ENCODE measurements around the gene DNAJC18.
"Not testable (repeated sequence)": the region's sequence is repeated elsewhere in the genome, so short reads cannot be mapped to it uniquely, and the experiment has no call there.

The DNAJC18 gene

DNA sequence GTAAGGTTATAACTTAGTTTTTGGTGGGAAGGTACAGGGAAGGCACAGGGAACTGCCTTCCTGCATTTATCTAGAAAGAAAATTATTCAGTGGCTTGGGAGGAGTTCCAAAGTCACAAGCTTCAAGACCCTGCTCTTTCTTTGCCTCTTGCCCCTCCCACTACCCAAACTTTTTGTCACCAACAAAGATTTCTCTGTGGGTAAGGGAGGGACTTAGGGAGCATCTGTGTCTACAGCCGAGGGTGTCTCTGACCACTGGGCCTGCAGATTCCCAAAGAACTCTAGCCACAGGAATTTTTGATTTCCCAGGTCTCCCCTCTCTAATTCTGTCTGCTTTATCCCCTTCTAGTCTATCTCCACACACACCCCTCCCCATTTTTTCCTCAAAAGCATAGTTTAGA is 21.1 kb upstream of the DNAJC18 start:
- DNase-seq = no peak

DNA sequence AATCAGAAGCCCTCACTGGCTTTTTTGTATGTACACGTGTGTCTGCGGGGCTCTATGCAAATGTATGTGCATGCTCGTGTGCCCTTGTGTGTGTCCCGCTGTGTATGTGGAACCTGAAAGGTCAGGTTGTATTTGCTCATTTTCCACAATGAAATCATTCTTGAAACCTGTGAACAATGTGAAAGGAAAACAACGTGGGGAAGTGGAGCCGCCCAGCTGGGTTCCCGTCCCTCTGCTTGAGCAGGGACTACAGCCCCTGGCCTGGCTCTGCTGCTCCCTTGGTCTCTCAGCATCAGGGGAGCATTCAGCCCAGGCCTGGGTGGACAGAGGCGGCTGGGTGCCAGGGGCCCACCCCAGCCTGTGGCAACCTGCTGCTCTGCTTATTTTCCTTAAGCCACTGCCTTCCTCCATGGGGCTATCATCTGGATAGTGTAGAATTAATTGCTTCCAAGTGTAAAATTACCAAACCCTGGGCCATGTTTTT is 20.2 kb upstream of the DNAJC18 start:
- peak; percentile 42 for DNase-seq

DNA sequence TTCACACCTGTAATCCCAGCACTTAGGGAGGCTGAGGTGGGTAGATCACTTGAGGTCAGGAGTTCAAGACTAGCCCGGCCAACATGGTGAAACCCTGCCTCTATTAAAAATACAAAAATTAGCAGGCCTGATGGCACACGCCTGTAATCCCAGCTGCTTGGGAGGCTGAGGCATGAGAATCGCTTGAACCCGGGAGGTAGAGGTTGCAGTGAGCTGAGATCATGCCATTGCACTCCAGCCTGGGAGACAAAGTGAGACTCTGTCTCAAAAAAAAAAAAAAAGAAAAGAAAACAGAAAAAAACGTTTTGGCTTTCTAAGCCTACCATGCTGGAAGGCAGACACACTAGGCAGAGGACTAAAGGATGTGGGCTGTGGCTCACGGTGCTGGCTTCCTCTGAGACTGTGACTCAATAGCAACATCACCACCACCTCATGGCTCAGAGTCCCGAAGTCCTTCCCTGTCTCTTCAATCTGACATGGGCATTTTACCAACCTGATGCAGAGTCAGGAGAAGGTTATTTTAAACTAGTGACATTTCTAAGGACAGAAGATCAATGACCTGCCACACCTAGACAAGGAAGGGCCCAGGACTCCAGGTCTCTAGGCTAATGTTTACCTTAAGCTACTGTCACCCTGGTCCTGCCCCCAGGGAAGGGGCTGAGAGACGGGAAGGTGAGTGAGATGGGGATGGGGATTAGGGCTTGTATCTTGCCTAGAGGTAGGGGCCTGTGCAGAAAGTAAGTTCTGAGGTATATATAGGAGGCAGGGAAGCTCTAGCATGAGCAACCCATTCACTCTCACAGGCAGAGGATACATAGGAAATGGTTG is 19.5 kb upstream of the DNAJC18 start:
- peak; percentile 87 for DNase-seq

DNA sequence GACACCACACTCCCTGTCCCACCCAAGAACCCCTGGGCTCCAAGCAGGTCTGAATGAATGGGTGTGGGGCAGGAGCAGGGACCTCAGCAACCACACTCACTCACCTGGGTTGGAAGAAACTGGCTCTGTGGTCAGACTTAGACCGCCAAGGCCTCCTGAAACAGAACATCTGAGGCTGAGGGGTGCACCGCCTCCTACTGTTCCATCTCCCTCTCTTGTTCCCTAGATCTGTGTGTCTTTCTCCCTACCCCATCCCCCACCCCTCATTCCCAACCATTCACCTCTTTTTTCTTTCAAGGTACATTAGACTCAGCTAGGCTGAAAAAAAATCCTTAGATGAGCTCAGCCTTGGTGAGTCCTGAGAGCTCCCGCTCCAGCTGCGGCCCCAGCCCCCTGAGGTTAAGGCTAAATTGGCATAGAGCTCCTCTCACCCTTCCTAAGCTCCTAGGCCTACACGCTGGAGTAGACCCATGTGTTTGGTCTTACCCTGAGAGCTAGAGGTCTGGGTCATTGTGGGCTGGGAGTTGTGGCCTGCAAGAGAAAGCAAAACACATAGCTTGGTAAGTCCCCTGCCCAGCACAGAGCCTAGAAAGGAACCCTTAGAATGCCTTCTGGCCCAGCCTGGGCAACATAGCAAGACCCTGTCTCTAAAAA is 18.5 kb upstream of the DNAJC18 start:
- DNase-seq = no peak

DNA sequence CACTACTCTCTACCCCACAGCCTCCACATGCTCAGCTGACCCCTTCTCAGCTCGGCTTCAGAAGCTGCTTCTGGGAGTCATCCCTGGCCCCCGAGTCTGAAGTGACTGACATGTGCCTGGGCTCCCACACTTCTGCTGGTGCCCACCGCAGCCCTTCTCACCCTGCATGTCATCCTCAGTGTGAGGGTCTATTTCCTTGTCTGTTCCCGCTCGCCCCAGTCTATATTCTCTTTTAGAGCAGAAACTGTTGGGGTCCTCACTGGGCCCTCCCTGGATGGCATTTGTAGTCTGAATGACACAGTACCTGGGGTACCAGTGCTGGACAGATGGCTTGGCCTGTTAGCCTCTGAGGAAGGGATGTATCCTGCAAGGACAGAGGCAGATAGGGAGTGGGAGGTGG is 17.9 kb upstream of the DNAJC18 start:
- no peak for DNase-seq

DNA sequence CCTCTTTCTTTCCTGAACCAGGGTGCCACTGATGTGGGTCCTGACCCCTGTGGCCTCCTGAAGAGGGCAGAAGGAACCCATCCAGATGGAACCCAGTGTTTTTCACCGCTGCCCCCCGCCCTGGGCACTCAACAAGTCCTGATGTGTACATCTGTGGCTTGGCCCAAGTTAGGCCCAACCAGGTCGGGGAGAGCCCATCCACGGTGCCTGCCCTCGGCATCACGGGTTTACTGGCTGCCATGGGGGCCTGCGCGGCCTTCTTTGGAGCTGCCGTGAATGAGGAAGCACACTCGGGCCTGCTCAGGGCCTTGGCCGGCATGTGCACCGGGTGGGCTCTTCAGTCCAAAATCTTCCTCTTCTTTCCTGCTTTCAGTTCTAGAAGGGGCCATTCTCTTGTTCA is 17.5 kb upstream of the DNAJC18 start:
- DNase-seq = no peak

DNA sequence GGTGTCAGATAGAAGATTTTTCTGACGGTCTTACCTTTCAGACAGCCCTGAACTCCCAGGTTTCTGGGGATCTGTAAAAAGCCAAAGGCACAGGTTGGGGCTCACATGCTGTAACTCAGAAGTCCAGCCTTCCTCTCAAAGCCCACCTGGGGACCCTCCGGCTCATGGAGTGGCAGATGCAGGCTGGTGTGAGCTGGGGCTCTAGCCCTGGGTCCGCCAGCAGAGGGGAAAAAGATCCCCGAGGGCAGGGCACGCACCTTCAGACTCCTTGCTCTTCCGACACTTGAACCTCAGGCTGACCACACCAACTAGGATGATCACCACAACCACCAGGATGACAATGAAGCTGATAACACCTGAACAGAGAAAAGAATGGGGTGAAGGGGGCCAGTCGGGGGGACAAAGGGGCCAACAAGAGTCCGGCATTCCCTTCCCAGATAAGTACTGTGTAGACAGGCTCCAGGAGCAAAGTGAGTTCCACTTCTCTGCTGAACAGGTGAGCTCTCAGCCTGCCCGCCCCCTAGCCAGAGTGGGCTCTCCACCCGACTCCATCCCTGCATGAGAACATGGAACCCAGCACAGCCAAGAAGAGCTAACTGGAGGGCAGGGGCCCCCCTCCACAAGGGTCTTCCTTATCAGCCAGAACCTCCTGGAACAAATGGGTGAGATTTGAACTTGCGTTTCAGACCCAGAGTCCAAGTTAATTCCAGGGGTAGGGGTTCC is 15.4 kb upstream of the DNAJC18 start:
- DNase-seq = no peak

DNA sequence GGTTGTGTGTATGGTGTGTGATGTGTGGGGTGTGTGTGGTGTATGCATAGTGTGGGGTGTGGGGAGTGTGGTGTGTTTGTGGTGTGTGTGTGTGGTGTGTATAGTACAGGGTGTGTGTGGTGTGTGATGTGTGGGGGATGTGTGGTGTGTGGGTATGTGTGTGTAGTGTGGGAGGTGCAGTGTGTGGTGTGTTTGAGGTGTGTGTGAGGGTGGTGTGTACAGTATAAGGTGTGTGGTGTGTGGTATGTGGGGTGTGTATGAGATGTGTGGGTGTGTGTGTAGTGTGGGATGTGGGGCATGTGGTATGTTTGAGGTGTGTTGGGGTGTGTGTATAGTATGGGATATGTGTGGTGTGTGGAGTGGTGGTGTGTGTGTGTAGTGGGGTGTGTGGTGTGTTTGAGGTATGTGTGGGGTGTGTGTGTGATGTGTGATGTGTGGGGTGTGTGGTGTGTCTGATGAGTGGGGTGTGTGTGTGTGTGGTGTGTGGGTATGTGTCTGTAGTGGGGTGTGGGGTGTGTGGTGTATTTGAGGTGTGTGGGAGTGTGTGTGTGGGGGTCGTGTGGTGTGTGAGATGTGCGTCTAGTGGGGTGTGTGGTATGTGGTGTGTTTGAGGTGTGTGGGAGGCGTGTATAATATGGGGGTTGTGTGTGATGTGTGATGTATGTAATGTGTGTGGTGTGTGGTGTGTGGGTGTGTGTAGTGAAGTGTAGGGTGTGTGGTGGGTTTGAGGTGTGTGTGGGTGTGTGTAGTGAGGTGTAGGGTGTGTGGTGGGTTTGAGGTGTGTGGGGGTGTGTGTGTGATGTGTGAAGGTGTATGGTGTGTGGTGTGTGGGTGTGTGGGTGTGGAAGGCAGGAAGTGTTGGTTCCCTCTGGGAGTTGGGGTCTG is 14.6 kb upstream of the DNAJC18 start:
- peak; percentile 37 for DNase-seq

DNA sequence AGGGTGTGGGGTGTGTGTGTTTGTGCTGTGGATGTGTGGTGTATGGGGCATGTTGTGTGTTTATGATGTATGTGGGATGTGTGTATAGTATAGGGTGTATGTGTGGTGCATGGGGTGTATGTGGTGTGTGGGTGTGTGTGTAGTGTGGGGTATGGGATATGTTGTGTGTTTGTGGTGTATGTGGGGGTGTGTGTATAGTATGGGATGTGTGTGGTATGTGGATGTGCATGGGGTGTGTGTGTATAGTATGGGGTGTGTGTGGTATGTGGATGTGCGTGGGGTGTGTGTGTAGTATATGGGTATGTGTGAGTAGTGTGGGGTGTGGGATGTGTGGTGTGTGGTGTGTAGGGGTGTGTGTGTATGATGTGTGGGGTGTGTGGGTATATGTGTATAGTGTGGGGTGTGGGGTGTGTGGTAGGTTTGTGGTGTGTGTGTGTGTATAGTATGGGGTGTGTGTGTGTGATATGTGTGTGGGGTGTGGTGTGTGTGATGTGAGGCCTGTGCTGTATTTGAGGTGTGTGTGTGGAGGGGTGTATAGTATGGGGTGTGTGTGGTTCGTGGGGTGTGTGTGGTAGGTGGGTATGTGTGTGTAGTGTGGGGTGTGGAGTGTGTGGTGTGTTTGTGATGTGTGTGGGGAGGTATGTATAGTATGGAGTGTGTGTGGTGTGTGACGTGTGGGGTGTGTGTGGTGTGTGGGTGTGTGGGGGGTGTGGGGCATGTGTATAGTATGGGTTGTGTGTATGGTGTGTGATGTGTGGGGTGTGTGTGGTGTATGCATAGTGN is 12.7 kb upstream of the DNAJC18 start:
- no peak for DNase-seq

DNA sequence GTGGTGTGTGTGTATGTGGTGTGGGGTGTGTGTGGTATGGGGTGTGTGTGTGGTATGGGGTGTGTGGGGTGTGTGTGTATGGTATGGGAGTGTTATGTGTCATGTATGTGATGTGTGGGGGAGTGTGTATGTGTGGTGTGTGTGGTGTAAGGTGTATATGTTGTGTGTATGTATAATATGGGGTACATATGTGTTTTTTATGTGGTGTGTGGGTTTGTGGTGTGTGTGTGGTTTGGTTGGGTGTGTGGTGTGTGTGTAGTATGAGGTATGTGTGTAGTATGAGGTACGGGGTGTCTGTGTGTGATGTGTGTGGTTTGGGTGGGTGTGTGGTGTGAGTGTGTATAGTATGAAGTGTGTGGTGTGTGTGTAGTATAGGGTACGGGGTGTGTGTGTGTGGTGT is 11.9 kb upstream of the DNAJC18 start:
- DNase-seq = no peak

DNA sequence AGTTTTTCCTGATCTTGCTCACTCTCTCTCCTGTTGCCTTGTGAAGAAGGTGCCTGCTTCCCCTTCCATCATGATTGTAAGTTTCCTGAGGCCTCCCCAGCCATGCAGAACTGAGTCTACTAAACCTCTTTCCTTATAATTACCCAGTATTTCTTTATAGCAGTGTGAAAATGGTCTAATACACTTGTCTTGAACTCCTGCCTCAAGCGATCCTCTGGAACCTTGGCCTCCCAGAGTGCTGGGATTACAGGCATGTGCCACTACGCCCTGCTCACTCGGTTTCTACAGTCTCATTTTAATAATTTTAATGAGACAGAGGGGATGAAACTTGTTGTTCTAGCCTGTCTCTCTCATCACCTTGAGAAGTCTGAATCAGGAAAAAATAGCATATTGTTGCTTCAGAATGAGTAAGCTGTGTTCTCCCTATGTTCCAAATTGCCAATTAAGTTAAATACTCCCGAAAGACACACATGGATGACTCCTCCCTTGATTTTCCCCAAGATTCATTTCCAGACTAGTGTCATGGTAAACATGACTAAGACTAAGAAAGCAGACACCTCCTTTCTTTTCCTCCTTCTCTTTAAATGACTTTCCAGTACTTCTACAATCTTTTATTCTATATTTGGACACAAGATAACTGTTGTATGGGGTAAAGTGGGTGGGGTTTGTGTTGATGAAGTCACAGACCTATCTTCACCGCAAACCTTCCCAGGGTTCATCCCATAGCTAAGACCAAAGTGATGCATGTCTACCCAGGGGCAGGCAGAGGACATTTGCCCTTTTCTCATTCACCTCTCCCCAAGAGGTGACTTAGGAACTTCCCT is 7.8 kb upstream of the DNAJC18 start:
- DNase-seq = no peak

DNA sequence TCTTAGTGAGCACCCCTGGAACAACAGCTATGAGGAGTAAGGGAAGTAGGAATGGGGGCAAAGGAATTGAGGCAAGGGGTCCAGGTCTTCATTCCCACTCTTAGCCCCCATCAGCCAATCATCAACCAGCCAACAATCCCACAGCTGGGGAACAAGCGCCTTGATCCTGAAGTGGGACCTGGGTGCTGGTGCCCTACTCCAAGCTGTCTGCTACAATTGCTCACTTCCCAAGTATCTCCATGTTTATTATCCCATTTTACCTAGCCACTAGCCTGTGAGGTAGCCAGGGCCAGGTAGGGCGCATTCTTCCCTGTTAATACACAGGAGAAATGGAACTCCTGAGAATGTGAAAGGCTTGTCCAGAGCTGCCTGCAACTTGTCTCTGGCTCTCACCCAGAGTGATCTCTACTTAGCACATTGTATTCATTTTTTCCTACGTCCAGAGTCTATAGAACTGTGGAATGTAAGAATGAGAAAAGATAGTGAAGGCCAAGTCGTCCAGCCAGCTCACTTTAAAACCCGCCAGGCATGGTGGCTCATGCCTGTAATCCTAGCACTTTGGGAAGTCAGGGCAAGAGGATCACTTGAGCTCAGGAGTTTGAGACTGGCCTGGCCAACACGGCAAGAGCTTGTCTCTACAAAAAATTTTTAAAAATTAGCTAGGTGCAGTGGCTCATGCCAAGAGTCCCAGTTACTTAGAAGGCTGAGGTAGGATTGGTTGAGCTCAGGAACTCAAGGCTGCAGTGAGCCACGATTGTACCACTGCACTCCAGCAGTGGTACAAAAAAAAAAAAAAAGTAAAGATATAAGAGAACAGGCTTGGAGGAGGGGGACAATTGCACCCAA is 6.2 kb upstream of the DNAJC18 start:
- DNase-seq = no peak

DNA sequence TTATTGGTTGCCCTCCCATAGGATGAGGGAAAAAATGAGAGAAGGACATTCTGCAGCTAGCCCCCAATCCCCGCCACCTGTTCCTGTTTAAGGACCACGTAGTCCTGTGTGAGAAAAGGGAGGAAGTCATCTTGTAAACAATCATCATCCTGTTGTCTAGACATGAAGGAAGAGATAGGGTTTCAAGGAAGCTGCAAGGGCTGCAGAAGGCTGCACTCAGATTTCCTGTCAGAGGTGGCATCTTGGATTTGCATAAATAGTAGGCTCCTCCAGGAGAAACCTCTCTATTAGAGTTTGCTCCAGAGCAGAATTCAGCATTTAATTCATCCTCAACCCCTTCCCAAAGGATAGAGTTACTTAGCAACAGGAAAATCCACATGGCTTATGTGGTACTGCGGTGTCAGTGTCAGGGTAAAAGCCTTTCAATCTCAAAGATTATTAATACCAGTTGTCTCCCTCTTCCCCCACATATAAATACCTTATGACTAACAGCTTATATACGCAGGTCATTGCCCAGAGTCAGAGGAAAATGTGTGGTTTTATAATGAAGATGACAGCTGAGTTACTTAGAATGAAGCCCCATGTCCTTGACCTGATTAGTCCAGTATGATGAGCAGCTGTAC is 4.6 kb upstream of the DNAJC18 start:
- peak; percentile 57 for DNase-seq

DNA sequence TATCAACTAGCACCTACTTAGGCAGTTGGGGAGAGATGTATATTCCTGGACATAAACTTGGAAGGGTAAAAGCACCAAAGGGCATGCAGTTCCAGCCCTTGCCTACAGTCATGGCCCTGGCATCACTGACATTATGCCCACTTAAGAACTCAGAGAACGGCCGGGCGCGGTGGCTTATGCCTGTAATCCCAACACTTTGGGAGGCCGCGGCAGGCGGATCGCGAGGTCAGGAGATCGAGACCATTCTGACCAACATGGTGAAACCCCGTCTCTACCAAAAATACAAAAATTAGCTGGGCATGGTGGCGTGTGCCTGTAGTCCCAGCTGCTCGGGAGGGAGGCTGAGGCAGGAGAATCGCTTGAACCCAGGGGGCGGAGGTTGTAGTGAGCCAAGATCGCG is 1.1 kb upstream of the DNAJC18 start:
- not testable (repeated sequence) for DNase-seq

DNA sequence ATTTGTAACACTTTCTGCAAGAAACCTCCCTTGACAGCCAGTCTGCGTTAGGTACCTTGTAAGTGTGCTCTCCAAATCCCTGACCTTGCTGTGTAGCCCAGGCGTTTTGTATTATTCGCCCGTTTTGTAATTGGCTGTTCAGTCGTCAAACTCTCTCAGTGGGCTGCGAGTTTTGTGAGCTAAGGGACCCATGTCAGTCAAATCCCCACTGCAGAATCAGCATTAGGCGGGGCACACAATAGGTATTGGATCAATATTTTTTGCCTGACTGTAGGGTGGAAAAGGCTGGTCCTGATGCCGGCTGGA is 665 bp downstream of the DNAJC18 start:
- DNase-seq = no peak

DNA sequence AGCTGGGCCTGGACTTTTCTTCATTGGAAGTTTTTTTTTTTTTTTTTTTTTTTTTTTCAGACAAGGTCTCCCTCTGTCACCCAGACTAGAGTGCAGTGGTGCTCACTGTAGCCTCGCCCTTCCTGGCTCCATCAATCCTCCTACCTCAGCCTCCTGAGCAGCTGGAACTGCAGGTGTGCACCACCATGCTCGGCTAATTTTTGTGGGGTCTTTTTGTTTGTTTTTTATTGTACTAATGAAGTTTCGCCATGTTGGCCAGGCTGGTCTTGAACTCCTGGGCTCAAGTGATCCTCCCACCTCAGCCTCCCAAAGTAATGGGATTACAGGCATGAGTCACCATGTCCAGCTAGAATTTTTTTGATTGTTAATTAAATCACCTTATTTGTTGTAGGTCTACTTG is 3.6 kb downstream of the DNAJC18 start:
- no peak for DNase-seq

DNA sequence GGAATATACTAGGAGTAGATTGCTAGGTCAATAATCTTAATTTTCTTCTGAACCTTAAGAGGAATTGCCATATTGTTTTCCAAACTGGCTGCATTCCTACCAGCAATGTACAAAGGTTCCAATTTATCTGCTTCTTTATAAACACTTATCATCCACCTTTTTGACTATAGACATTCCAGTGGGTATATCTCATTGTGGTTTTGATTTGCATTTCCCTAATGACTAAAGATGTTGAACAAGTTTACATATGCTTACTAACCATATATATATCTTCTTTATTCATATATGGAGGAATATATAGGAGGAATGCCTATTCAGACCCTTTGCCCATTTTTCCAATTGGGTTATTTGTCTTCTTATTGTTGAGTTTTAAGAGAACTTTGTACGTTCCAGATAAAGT is 7.6 kb downstream of the DNAJC18 start:
- no peak for DNase-seq

DNA sequence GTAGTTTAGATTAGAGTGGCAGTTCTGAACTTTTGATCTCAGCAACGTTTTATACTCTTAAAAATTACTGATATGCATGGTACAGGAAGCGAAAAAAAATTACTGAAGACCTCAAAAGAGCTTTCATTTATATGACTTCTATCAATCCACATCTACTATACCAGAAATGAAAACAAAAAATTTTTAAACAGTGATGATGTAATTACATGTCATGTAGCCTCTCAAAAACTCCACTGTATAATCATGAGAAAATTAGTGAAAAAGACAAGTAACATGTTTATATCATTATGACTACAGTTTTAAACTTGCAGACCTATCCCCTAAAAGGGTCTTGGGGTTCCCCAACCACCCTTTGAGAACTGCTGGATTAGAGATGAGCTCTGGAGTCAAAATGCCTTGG is 9.3 kb downstream of the DNAJC18 start:
- no peak for DNase-seq

DNA sequence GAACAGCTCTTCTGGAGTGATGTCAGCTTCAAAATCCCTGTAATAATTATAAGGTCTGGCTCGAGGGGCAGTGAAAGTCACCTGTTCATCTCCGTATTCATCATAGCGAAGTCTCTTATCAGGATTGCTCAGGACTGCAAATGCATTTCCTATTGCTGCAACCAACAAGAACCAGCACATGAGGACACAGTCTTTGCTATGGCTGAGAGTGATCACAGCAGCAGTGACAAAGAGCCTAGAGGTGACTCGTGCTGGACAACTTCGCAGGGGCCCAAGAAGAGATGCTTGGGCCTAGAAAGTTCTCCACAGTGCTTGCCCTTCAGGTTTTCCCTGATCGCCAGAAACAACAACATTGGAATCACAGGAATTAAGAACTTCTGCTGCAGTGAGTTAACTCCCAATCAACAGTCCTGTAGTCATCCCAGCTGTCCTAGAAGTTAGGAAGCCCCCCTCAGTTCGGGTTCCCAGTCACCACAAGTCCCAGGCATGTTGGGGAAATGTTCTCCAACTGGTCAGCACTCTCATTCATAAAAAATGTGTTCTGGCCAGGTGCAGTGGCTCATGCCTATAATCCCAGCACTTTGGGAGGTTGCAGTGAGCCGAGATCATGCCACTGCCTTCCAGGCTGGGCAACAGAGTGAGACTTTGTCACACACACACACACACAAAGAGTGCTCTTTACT is 13.0 kb downstream of the DNAJC18 start:
- no peak for DNase-seq

All from CD4-positive, alpha-beta T cell treated with Interleukin-6 for 4 hours (primary cell).